Stimulated activated naive CD4-positive, alpha-beta T cell (primary cell): ENCODE data around the gene PIGQ.

Experiments used
- DNase-seq, 6 experiments: peaks; one replicate each; lab custom pipeline; 2025; lab: John Stamatoyannopoulos, UW

PIGQ gene

DNA sequence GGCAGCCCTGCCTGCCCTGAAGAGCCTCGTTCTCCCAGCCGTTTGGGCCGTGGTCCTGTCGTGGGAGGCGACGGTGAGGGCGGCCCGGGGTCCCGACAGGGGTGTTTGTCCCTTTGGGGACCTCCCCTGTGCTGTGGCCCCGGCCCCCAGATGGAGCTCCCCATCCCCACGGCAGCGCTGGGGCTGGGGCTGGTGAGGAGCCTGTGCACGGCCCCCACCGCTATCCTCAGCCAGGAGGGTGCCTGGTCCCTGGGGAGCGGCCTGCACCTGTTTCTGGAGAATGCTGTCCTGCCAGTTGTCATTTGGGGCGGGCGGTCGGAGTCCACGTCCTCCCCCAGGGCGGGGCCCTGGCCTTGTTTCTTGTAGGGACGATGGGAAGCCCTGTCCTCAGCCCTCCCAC lies 35.6 kb upstream of the PIGQ start:
- no peak for DNase-seq

DNA sequence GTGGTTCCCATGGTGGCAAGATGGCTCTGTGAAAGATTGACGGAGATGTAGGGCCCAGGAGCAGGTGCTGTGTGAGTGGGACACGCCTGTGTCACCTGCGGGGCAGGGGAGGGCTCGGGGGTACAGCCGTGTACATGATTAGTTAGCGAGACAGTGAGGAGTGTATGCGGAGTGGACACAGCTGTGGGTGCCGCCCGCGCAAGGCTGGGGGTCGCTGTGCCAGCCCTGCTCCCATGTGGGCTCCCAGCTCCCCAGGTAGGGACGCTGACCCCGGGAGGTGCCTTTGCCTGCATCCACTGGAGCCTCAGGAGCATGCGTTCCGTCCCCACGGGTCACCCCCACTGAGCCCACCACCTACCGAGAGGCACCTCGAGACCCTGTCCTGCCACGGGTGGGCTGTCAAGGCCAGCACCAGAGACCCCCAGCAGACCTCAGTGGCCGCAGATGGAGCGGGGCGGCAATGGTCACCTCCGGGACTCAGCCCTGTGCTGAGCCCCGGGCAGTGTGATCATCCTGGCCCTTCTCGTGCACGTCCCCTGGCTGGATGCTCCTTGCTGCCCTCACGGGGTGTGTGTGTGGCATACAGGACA lies 34.8 kb upstream of the PIGQ start:
- no peak for DNase-seq

DNA sequence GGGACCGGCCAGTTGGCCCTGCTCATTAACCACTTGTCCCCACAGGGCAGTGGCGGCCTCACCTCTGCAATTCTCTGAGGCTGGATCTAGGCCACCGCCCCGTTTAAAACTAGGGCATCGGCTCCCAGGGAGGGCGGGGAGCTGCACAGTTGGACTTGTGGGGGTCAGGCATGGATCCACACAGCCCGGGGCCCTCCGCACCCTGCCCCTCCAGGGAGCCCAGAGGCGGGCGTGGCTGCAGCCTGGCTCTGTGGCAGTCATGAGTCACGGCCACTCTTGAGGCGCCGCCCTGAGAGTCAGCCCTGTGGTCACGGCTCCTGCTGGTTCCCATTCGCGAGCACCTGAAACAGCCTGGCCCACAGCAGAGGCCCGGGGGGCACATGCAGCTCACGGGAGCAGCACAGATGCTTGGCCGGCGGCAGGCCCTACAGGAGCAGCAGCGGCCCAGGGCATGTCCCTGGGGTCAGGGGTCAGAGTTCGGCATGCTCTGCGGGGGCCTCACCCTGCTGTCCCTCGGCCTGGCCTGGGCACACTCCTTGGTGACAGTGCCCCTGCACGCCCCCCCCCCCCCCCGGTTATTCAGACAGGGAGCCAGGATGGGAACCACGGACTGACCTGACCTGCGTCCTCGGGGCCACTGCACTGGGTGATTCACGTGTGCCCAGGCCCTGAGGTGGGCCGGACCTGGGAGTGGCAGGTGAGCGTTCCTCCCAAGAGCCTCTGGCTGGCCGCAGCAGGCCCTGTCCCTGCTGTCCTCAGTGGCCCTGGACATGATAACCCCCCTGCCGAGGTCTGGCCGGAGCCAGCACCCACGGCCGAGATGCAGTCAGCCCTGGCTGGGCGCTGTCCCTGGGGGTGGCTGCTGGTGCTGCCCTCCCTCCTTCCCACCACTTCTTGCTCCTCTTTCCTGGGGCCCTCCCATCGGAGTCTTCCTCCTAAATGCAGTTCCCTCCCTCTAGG lies 34.0 kb upstream of the PIGQ start:
- DNase-seq: no peak

DNA sequence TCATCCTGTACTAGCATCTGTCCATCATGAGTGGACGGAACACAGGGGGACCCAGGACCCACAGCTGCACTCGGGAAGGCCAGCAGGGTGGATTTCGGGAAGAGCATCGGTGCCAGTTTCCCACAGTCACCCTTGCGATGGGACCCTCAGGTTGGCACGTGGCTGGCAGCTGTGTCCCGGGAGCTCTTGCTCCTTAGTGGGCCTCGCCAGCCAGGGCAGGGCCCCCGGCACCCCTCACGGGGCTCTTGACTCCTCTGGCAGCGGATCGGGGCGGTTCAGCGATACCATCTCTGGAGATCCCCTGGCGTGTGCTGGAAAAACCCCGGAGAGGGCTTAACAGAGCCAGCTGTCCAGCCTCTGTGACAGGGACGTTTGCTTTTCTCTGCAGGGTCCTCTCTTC lies 33.0 kb upstream of the PIGQ start:
- no peak for DNase-seq

DNA sequence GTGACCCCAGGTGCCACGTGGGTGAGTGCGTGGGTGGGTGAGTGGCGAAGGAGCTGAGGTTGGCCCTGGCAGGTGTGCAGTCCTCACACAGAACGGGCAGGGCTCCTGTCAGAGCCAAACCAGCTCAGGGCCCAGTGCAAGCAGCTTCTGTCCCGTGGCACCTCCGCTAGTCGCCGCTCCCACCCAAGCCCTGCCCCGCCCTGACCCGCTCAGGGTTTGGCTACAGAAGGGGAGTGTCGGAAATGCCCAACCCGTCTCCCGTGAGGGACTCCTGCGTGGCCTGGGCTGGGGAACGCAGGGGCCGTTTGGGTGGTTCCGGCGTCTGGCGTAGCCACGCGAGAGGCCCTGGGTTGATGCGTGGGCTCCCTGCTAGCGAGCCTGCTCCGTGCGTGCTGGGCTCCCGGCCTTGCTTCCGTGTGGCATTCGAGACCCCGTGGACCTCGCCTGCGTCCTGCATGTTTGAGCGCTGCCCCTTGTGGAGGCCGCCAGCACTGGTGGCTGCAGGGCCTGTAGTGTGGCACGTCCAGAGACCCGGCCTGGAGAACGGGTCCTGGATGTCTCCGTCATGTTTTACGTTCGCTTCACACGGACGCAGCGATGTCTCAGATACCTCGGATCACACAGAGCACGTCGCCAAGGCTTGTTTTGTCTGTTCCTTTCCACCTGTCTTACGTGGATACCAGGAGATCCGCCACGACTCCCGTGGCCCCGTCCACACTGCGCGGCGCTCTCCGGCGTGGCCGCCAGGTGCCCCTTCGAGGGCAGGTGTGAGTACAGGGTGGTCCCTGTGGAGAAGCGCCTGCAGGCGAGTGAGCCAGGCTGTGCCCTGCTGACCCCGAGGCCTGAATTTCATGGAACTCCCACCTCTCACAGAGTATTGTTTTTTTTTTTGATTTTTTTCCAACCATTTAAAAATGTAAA lies 32.1 kb upstream of the PIGQ start:
- no peak for DNase-seq

DNA sequence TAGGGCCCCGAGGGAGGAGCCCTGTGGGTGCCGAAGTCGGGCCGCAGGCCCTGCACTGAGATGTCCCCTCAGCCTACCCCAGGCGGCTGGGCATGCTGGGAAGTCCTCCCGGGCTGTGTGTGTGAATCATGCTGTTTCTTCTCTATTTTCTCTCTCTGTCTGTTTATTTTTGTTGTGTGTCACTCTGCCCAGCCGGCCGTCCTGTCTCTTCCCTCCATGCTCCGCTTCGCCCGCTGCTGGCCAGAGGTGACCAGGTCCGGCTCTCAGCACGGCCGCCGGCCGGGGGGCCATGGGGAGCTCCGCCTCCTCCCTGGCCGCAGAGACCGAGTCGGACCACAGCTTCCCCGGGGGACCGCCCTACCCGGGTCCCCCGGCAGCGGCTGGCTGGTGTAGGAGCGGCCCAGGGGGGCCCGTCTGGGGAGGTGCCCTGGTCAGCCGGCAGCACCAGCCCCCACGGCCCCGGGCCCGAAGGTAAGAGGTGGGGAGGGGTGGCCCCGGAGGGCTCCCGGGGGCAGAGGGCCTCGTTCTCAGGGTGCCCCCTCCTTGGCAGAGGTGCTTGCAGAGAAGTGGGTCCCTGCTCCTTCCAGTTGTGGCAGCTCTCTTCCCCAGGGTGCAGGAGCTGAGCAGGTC lies 29.8 kb upstream of the PIGQ start:
- DNase-seq: no peak

DNA sequence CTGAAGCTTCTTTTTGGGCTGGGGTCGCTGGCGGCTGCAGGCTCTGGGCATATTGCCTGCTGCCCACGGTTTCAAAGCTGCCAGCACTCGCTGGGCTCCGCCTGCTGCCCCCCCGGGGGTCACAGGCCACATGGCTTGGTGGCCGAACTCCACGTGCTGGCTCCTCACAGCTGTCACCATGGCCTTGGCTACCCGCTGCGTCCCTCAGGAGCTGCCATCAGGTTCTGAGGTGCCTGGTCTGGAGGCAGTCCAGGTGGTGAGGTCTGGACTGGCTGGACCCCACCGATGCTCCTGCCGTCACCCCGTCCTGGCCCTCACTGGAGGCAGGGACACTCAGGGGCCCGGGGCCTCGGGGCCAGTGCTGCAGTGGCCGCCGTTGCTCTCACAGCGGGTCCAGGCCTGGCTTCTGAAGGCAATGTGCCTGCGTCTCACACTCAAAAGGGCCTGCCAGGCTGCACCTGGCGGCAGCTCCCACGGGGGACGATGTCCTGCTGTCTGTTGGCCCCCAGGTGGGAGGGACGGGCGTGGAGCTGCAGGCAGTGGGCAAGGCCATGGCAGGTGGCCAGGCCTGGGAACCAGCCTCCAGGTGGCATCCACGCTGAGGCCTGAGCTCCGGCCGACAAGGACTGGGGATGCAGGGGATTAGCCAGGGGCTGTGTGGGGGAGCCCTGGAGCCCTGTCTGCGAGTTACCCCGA lies 29.0 kb upstream of the PIGQ start:
- DNase-seq: no peak

DNA sequence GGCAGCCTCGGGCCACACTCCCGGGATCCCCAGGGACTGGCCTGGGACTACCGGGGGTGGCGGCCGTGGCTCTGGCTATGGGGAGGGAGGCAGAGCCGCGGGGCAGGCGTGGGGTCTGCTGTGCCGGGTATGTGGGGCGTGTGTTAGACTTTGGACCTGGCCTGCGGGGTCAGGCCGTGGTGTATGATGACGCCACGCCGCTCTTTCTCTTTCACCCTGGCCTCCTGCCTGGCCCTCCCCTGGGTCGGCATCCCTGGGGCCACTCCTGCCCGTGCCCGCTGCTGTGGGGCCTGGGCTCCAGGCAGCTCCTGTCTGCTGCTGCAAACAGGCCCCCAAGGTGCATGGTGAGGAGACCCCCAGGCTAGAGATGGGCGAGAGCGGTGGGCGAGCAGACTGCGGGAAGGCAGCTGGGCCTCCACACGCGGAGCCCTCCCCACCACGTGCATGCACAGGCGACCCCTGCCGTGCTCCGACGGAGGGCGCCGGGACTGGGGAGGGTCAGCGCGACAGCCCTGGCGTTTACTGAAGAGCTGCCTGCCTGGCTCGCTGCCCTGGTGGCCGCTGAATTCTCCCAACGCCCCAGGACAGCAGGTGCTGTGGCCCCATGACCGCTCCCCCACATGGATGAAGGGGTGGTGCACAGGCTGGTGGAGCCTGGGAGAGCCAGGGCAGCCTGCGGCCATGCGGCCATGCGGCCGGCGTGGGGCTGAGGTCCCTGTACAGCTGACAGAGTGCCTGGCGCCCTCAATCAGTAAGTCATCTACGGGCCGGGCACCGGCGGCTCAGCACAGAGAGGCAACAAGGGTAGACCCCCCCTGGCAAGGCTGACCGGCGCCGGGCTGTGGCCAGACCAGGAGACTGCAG lies 26.2 kb upstream of the PIGQ start:
- no peak for DNase-seq

DNA sequence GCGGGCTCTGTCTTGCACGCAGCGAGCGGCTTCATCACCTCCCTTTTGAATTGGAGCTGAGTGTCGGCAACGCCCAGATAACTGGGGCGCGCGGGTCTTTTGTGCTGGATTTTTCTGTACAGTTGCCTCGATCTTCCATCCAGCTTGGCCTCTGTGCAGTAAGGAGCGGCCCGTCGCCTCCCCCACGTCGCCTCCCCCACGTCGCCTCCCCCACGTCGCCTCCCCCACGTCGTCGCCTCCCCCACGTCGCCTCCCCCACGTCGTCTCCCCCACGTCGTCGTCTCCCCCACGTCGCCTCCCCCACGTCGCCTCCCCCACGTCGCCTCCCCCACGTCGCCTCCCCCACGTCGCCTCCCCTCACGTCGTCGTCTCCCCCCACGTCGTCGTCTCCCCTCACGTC lies 25.3 kb upstream of the PIGQ start:
- no peak for DNase-seq

DNA sequence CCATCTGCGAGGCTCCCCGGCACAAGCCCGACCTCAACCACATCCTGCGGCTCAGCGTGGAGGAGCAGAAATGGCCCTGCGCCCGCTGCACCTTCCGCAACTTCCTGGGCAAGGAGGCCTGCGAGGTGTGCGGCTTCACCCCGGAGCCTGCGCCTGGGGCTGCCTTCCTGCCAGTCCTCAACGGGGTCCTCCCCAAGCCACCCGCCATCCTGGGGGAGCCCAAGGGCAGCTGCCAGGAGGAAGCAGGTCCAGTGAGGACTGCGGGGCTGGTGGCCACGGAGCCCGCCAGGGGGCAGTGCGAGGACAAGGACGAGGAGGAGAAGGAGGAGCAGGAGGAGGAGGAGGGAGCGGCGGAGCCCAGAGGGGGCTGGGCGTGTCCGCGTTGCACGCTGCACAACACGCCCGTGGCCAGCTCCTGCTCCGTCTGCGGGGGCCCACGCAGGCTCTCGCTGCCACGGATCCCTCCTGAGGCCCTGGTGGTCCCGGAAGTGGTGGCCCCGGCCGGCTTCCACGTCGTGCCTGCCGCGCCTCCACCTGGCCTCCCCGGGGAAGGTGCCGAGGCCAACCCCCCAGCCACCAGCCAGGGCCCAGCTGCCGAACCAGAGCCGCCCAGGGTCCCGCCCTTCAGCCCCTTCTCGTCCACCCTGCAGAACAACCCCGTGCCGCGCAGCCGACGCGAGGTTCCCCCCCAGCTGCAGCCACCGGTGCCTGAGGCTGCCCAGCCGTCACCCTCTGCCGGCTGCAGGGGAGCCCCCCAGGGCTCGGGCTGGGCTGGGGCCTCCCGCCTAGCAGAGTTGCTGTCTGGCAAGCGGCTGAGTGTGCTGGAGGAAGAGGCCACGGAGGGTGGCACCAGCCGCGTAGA lies 22.6 kb upstream of the PIGQ start:
- peak; percentile 17 to 61 (median 37) for DNase-seq

DNA sequence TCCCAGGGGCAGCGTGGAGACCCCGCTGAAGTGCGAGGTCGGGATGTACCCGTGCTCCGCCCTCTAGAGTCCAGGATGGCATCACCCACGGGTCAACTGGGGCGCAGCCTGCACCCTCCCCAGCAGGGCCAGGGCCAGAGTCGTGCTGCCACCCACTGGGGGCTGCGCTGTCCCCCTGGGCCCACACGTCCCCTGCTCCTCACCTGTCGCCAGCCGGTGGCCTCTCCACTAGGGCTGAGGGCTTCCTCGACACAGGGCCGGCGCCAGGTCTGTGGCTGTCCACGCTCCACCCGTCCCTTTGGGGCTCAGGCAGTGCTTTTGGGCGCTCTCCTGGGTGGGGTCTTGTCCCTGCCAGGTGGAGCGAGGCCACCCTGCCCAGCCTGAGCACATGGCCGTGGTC lies 21.2 kb upstream of the PIGQ start:
- DNase-seq: no peak

DNA sequence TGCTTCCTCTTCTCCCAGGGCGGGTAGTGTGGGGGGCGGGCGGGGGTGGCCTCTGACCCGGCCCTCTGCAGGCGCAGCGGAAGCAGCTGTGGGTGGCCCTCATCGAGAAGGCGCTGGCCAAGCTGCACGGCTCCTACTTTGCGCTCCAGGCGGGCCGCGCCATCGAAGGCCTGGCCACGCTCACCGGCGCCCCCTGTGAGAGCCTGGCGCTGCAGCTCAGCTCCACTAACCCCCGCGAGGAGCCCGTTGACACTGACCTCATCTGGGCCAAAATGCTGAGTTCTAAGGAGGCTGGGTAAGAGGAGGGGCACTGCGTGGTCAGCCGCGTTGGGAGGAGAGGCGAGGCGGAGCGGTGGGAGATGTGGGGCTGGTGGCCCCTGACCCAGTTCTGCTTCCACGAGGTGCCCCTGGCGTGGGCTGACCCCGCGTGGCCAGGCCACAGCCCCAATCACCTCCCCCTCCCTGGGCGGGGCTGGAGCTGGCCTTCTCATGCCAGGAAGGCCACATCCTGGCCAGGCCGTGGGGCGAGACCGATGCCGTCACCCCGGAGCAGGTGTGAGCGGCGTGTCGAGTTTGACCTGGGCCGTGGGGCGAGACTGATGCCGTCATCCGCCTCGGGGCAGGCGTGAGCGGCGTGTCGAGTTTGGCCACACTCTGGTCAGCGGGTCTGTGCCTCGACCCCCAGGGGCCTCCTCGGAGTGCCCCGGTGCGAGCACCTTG lies 20.1 kb upstream of the PIGQ start:
- DNase-seq: no peak

DNA sequence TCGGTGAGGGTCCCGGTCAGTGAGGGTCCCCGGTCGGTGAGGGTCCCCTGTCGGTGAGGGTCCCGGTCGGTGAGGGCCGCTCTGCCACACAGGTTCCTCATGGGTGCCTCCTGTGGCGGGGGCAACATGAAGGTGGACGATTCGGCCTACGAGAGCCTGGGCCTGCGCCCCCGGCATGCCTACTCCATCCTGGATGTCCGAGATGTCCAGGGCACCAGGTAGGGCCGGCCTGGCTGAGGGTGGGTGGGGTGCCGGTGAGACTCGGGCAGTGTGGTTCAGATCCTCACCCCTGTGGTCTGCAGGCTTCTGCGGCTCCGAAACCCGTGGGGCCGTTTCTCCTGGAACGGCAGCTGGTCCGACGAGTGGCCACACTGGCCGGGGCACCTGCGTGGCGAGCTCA lies 18.6 kb upstream of the PIGQ start:
- no peak for DNase-seq

DNA sequence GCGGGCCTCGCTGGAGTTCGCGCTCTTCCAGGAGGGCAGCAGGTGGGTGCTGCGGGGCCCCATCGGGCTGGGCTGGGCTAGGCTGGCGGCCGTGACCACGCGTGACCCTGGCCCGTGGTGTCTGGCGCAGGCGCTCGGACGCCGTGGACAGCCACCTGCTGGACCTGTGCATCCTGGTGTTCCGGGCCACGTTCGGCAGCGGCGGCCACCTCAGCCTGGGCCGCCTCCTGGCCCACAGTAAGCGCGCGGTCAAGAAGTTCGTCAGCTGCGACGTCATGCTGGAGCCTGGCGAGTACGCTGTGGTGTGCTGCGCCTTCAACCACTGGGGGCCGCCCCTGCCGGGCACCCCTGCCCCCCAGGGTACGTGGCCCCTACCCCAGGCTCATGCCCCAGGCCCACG lies 17.6 kb upstream of the PIGQ start:
- DNase-seq: no peak

DNA sequence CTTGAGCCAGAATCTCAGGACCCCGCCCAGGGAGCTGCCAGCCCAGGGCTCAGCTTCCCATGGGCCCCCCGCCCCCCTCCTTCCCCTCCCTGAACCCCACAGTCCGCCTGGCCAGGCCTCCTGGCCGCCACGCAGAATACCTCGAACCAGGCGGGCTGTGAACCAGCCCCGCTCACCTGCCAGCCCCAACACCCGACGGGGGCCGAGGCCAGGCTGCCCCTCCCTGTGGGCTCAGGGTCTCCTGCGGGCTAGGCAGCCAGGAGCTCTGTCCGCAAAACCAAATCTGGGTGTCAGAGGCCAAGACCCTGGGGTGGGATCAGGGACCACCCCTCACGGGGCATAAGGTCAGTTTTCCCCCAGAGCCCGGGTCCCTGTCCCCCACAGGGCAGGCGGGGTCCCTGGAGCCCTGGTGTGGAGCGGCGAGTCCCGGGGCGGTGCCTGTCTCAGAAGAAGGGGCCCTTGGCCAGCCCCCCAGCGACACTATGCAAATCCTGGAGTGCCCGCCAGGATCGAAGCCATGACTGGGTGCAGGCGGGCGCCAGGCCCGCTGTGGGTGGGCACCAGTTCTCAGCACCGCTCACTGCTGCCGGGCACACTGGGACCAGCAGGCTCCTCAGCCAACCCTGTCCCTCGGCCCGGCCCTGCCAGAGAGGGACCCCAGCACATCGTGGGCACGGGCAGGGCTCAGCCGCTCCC lies 16.0 kb upstream of the PIGQ start:
- DNase-seq: no peak

DNA sequence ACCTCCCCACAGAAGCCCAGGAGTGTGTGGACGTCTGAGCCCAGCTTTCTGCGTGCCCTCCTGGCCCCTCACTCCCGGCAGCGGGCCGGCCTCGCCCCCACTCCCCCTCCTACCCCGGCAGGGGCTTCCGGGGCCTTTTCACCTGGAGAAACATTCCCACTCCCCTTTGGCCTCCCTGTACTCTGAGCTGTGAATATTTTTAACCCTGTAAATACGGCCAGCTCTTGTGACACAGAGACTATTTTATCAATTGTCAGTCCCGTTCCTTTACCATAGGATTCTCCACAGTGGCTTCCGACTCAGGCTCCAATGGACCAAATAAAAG lies 15.5 kb upstream of the PIGQ start:
- DNase-seq: no peak

DNA sequence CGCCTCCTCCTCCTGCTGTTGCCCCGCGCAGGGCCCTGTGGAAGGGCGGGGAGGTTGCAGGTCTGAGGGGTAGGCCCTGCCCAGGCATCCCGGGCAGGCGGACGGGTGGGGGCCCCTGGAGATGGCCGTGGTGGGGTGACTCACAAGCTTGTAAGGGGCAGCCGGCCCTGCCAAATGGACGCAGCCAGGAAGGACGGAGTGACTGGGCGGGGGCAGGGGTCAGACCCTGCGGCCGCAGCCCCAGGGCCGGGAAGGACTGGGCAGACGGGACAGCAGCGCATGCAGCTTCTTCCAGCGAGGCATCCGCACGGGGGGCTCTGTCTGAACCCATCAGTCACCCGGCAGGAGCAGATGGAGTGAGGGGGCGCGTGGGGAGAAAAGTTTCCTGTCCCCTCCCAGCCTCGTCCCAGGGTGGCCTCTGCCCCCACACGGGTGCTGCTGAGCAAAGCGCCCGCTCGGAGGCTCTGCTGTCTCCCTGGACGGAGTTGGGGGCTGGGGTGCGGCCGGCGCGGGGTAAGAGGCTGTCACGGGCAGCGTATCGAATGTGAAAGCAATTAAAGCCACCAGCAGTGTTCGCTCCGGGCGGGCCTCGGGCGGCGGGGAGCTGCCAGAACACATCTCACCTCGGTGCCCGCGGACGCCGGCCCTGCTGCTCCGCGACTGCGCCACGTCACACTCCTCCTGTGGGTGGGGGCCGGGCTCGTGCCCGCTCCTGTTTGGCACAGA lies 15.0 kb upstream of the PIGQ start:
- no peak for DNase-seq
